Stimulated activated CD4-positive, alpha-beta T cell treated with anti-CD3 and anti-CD28 coated beads, Interleukin-12 subunit alpha, Interleukin-12 subunit beta, amount 100 ng/mL, for 4 hours (primary cell): ENCODE measurements around the gene KCNC3.

ENCODE experiments used
- DNase-seq: peaks from one replicate; pipeline ENCODE4 v3.0.0-alpha.2; 2020

KCNC3 gene

GRCh38 chr19:50327013-50327412 lies 2.2 kb downstream of the KCNC3 start:
- no peak for DNase-seq

- no peak for DNase-seq
Observed at GRCh38 chr19:50326101-50326664, 3.0 kb downstream of the KCNC3 start.

DNA sequence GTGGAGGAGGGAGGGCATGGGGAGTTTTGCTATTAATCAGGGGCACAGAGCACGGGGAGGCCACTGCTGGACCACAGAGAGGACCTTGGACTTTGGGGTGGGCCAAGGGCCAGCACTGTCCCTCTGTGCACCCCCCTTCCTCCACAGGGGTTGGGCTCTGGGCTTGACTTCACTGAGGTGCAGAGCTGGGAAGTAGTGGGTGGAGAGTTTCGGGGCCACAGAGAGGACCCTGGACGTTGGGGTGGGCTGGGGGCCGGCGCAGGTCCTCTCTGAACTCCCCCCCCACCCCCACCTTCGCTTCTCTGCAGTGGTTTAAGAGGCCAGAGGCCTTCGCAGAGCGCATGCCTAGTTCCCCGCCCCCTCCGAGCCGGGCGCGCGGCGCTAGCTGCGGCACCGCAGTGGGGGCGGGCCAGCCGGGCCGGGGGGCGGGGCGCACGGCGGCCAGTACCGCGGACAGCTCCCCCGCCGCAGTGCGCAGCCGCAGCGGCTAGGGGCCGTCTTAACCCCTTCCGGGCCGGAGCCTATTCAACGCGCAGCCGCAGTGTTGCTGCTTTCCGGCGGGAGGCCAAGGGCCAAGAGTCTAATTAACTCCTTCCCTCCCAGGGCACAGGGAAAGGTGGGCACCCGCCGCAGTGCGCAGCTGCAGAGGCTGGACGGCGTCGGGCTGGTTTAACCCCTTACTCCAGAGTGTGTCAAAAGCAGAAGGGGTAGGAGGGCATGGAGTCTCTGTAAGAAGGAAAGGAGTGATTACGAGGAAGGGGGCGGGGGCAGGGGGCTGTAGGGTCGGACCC lies 3.7 kb downstream of the KCNC3 start:
- DNase-seq, result peak; percentile 74

DNA sequence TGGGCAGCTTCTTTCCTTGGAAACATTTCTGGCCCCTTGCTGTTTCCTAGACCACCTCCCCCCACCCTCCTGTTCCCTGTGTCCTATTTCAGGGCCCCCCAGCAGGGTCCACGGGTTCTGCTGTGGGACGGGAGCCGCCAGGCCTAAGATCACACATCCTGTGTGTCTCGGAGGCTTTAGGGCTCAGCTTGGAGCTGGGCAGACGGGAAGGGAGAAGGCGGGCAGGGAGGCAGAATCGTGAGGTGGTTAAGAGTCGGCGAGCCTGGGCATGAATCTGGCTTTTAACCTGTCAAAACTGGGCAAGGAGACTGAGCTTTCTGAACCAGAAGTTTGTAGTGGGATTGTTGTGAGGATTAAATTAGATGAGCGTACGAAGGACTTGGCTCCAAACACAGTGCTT lies 4.8 kb downstream of the KCNC3 start:
- no peak for DNase-seq

DNA sequence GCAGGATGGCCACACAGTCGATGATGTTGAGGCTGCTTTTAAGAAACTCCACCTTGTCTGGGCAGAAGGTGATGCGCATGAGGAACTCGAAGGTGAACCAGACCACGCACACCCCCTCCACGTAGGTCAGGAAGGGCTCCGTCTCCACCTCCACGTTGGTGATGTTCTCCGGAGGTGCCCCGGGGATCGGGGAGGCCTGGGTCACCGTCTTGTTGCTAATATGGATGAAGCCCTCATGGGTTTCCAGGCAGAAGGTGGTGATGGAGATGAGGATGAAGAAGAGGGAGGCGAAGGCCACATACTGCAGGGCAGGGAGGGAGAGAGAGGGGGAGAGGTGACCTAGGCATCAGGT lies 5.4 kb downstream of the KCNC3 start:
- no peak for DNase-seq

DNA sequence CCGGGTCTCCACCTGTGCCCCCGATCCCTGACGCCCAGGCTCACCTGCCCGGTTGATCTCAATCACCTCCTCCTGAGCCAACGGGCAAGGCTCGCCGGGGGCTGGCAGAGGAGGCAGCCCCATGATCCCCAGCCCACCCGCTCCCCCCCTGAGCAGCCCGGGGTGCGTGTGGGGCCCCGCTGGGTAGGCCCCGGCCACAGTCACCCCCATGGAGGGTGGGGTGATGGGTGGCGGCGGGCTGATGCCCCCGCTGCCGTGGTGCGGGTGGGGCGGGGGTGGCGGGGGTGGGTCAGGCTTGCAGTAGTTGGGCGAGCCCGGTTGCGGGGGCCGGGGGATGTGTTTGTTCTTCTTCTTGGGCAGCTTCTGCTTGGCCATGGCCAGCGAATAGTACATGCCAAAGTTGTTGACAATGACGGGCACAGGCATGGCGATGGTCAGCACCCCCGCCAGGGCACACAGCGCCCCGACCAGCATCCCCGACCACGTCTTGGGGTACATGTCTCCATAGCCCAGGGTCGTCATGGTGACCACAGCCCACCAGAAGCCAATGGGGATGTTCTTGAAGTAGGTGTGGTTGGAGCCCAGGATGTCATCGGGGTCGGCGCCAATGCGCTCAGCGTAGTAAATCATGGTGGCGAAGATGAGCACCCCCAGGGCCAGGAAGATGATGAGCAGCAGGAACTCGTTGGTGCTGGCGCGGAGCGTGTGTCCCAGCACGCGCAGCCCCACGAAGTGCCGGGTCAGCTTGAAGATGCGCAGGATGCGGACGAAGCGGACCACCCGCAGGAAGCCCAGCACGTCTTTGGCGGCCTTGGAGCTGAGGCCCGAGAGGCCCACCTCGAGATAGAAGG lies 6.0 kb downstream of the KCNC3 start:
- no peak for DNase-seq

DNA sequence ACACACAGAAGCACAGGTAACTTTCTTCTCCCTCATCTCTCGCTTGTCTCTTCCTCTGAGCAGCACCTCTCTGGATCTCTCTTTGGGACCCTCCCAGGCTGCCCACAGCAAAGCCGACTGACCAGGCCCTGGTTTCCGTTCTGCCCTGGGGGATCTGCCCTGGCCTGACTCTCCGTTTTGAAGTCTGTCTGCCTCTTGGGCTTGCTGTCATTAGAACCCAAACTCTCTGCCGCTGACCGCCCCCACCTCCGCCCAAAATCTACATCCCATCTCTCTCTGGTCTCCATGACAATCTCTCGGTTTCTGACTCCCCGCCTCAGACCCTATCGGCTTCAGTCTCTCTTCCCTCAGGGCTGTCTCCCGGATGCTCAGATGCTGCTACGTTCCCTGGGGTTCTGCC lies 6.9 kb downstream of the KCNC3 start:
- no peak for DNase-seq

DNA sequence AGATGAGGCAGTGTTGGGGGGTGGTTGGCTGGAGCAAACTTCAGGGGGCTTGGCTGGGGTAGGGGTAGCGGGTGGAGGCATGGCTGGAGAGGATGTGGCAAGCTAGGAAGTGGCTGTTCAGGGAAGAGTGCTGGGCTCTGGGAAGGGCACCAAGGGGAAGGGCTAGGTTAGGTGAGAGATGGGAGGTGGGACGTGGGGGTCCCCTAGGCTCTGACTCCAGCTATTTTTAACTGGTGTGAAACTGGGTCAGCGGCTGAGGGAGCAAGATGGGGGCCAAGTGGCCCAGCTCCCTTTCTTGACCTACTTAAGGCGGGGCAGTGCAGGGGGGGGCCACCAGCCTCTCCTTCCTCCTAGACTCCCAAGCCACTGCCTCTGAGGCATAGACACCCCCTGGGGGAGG lies 7.3 kb downstream of the KCNC3 start:
- DNase-seq, result no peak

GRCh38 chr19:50320596-50320995 lies 8.6 kb downstream of the KCNC3 start:
- no peak for DNase-seq

DNA sequence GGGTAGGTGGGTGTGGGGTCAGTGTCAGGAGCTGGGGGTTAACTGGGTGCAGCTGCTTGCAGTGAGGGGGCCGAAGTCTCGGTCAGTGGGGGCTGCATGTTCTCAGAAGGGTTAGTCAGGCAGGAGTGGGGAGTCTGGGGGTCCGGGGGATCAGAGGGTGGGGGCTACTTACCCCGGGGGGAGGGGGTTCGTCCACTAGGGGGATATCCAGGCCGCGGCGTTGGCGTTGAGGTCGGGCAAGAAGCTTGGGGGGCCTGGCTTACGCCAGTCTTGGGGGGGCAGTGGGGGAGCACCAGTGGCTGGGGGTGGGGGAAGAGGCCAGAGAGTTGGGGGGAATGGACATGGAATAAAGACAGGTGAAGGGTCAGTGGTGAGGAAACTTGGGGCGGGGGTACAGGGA lies 9.1 kb downstream of the KCNC3 start:
- no peak for DNase-seq

DNA sequence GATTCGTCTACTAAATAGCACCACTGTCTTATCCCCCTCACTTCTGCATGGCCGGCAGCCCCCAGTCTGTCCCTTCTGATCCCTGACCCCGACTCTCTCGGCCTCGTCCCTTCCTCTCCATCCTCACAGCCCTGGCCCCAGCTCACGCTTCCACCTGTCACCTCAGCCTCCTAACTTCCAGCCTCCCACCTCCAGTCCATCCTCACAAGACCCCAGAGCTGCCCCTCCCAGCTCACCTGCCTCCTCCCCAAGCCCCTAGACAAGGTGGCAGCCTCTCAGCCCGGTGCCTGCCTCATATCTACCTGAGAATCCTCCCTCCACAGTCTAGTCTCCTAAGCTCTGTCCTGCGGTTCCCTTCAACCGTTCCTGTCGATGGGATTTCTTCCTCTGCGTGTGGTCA lies 10.0 kb downstream of the KCNC3 start:
- DNase-seq, result no peak

DNA sequence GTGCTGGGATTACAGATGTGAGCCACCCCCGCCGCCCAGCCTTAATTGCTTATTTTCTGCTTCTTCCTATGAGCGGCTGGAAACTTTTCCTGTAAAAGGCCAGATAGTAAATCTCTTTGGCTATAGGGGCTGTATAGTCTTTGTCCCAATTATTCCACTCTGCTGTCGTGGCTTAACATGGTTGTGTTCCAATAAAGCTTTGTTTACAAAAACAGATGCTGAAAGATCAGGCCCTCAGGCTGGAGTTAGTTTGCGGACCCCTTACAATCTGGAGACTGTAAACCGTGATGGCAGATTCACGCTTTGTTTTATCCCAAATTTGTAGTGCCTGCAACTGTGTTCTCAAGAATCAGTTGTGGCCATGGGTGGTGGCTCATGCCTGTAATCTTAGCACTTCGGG lies 10.7 kb downstream of the KCNC3 start:
- DNase-seq, result no peak

GRCh38 chr19:50317115-50317514 lies 12.1 kb downstream of the KCNC3 start:
- no peak for DNase-seq

DNA sequence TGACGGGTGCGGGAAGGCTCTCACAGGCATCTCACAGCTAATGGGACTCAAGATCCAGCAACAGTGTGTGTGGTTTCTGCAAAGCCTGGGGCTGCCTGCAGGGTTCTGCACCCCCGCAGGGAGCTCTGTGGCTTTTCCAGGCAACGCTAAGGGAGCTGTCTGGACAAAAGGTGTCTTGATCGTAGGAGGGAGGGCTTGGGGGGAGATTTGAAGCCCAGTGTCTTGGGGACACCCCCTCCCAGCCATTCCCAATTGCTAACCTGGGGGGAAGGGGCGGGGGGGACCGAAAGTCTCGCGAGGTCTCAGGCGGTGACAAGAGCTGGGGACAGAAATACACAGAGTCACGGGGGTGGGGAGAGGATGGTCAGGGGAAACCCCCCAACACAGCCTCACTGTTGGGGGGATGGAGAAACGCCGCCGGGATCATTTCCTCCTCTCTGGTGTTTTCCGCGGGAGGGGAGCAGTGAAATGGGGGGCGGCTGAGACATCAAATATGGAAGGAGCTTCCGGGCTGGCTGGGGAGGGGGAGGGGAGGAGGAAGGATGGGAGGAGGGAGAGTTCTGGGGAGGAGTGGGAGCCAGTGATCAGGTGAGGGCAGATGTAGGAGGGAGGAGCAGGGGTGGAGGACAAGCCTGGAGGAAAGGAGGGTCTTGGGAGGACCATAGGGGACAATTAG lies 13.3 kb downstream of the KCNC3 start:
- no peak for DNase-seq

DNA sequence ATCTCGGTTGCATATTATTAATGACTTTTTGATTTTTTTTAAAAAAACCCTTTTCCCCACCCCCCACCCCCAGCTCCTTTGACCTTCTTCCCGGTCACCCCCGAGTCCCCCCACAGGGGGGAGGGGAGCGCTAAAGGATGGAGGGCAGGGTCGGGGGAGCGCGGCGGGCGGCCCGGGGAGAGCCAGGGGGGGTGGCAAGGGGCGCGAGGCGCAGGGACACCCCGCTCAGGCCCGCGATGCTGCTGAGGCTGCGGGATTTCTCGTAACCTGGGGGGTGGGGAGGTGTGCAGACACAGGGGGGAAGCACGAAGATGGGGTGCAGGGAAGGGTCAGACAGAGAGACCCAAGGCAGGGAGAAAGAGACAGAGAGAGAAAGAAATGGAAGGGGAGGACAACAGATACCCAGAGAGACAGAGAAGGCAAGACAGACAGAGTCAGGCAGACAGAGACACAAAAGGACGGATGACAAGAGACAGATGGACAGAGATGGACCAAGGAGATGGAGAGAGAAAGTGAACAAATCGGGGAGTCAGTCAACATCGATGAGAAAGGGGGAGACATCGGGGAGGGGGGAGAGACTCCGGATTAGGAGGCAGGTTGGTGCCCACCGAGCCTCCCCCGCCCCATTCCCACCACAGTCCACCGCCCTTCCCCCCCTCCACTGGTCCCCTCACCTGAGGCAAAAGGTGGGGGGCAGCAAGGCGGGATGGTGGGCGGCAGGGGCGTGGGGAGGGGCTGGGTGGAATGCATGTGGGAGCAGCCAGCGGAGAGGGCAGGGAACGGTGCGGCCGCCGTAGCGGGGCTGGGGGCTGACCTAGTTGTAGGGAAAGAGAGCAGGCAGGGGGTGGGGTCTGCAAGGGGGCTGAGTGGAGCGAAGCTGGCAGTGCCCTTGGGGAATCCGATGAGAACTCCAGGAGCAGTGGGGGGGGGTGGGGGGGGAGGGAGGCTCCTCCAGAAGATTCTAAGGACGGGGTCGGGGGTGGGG lies 14.2 kb downstream of the KCNC3 start:
- no peak for DNase-seq

- no peak for DNase-seq
Observed at GRCh38 chr19:50313812-50314536, 15.2 kb downstream of the KCNC3 start.

- DNase-seq, result no peak
Observed at GRCh38 chr19:50312967-50313811, 16.0 kb downstream of the KCNC3 start.

GRCh38 chr19:50311723-50312635 lies 17.2 kb downstream of the KCNC3 start:
- DNase-seq, result no peak

DNA sequence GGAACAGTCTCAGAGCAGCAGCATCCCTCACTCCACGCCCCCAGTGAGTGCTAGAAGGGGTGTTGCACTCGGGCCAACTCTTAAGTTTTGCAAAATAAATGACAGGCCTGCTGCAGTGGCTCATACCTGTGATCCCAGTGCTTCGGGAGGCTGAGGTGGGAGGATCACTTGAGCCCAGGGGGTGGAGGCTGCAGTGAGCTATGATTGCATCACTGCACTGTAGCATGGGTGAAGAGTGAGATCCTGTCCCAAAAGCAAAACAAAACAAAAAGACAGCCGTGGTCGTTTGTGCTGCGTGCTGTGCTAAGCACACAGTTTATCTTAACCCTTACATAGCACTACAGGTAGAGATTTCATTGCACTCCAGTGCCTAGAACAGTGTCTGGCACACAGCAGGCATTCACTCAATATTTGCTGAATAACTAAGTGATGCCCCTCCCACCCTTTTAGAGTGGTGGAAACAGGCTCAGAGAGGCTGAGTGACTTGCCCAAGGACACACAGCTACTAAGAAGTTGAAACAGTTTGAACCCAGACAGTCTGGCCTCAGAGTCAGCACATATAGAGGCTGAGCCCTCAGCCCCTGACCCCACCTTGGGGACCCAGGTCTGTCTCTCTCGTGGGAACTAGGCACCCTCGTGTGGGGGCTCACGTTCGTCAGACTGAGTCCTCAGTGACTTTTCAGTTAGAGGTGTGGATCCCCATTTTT lies 18.3 kb downstream of the KCNC3 start:
- DNase-seq, result no peak
